Measurements from ENCODE around the gene JAZF1.

The JAZF1 gene

GRCh38 chr7:27973625-27974024, 207.0 kb downstream of the JAZF1 start:
- DNase-seq (ENCODE audit: low read depth in 1 of 2, low spot score in 1 of 2), result no peak

- DNase-seq (ENCODE audit: low read depth in 1 of 2, low spot score in 1 of 2), result no peak
These were observed 208.3 kb downstream of the JAZF1 start for GRCh38 chr7:27972276-27972675.

- no peak for DNase-seq (ENCODE audit: low read depth in 1 of 2, low spot score in 1 of 2)
These were observed 209.3 kb downstream of the JAZF1 start for GRCh38 chr7:27971171-27971812.

- DNase-seq (ENCODE audit: low read depth in 1 of 2, low spot score in 1 of 2), result no peak
These were observed 210.2 kb downstream of the JAZF1 start for GRCh38 chr7:27970350-27970749.

GRCh38 chr7:27969346-27969745, 211.2 kb downstream of the JAZF1 start:
- no peak for DNase-seq (ENCODE audit: low read depth in 1 of 2, low spot score in 1 of 2)

- DNase-seq (ENCODE audit: low read depth in 1 of 2, low spot score in 1 of 2), result no peak
These were observed 213.0 kb downstream of the JAZF1 start for GRCh38 chr7:27967639-27968038.

- DNase-seq (ENCODE audit: low read depth in 1 of 2, low spot score in 1 of 2), result no peak
These were observed 214.3 kb downstream of the JAZF1 start for GRCh38 chr7:27966219-27966780.

GRCh38 chr7:27965650-27966049, 214.9 kb downstream of the JAZF1 start:
- DNase-seq (ENCODE audit: low read depth in 1 of 2, low spot score in 1 of 2), result no peak

- DNase-seq (ENCODE audit: low read depth in 1 of 2, low spot score in 1 of 2), result no peak
These were observed 215.8 kb downstream of the JAZF1 start for GRCh38 chr7:27964820-27965219.

GRCh38 chr7:27963056-27963455, 217.5 kb downstream of the JAZF1 start:
- no peak for DNase-seq (ENCODE audit: low read depth in 1 of 2, low spot score in 1 of 2)

GRCh38 chr7:27962273-27962672, 218.3 kb downstream of the JAZF1 start:
- DNase-seq (ENCODE audit: low read depth in 1 of 2, low spot score in 1 of 2), result no peak

- DNase-seq (ENCODE audit: low read depth in 1 of 2, low spot score in 1 of 2), result no peak
These were observed 219.3 kb downstream of the JAZF1 start for GRCh38 chr7:27961255-27961654.

- DNase-seq (ENCODE audit: low read depth in 1 of 2, low spot score in 1 of 2), result no peak
These were observed 220.2 kb downstream of the JAZF1 start for GRCh38 chr7:27960415-27960814.

GRCh38 chr7:27958933-27959548, 221.6 kb downstream of the JAZF1 start:
- no peak for DNase-seq (ENCODE audit: low read depth in 1 of 2, low spot score in 1 of 2)

- DNase-seq (ENCODE audit: low read depth in 1 of 2, low spot score in 1 of 2), result no peak
These were observed 225.0 kb downstream of the JAZF1 start for GRCh38 chr7:27955596-27955995.

GRCh38 chr7:27955011-27955410, 225.6 kb downstream of the JAZF1 start:
- no peak for DNase-seq (ENCODE audit: low read depth in 1 of 2, low spot score in 1 of 2)

GRCh38 chr7:27953777-27954176, 226.8 kb downstream of the JAZF1 start:
- DNase-seq (ENCODE audit: low read depth in 1 of 2, low spot score in 1 of 2), result no peak

GRCh38 chr7:27953361-27953760, 227.2 kb downstream of the JAZF1 start:
- no peak for DNase-seq (ENCODE audit: low read depth in 1 of 2, low spot score in 1 of 2)

- no peak for DNase-seq (ENCODE audit: low read depth in 1 of 2, low spot score in 1 of 2)
These were observed 227.9 kb downstream of the JAZF1 start for GRCh38 chr7:27952456-27953285.

GRCh38 chr7:27950123-27950522, 230.5 kb downstream of the JAZF1 start:
- no peak for DNase-seq (ENCODE audit: low read depth in 1 of 2, low spot score in 1 of 2)

GRCh38 chr7:27948861-27949260, 231.7 kb downstream of the JAZF1 start:
- DNase-seq (ENCODE audit: low read depth in 1 of 2, low spot score in 1 of 2), result no peak

Measured in activated T-helper 1 cell treated with anti-CD3 and anti-CD28 coated beads, Interleukin-2, amount 50 U/mL, for 16 hours (primary cell).